ENCODE results near the gene APBA1. TPM values are rescaled to one million over a fixed set of nuclear protein-coding genes. Genes with fewer than 3 reads are reported as not detected.
"Not testable (repeated sequence)": the region's sequence is repeated elsewhere in the genome, so short reads cannot be mapped to it uniquely, and the experiment has no call there.

The APBA1 gene
- total RNA-seq, 2 experiments from 2014 or later = 0.79 to 3.6 TPM

DNA sequence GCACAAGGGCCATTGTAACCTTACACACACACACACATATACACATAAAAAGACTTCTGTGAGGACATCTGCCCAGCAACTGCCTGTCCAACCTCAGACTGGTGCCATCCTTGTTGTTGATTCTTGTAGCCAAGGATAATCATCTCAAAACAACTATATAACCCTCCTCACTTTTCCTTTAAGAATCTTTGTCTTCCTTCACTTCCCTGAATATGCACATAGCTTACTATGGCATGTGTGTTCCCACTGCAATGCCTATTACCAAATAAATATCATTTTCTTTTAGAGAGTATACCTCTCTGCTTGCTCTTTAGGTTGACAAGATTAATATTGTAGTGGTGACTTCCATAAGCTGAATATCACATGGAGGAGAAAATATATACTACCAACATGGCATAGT is 55.2 kb downstream of the APBA1 start:
- no peak for DNase-seq
- Mint-ChIP-seq H3K27ac (no peak overlapping the region), H3K36me3 (no peaks in the 10 kb centered on the region), H3K4me1 (no peaks in the 10 kb centered on the region), H3K4me3 (no peak overlapping the region), H3K27me3 (peaks cover 6% of the 10 kb centered on the region), H3K9me3 (ENCODE audit: low read depth) (peaks cover 2% of the 10 kb centered on the region)
- no peak for ATAC-seq
- CTCF ChIA-PET = interaction anchor here (0.6 kb wide), 1 partner anchor 195 kb away, joined by 3 read pairs; no protein-coding TSS in a partner anchor

DNA sequence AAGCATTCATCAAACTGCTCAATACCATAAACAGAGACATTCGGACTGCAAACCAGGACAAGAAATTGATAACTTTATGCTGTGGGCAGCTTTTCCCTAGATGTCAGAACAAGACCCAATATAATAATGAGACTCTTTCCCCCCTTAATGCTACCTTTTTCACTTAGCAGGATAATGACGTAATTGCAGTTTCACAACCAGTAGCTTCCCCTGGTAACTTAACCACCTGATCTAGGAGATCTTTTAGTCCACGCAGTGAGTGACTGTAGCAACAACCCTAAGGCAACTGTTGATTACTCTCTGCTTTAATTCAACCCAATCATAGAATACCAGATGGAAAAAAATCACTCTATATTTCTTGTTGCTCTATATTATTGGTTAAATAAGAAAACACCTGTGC is 56.3 kb downstream of the APBA1 start:
- ATAC-seq (no peak), DNase-seq (no peak)
- H3K4me3 Mint-ChIP-seq = no peak overlapping the region
- H3K9me3 Mint-ChIP-seq (ENCODE audit: low read depth) = peaks cover 2% of the 10 kb centered on the region
- no peak overlapping the region for H3K27ac Mint-ChIP-seq
- peaks cover 8% of the 10 kb centered on the region for H3K27me3 Mint-ChIP-seq
- CTCF ChIA-PET = no interaction called here
- no peaks in the 10 kb centered on the region for H3K4me1 Mint-ChIP-seq
- no peaks in the 10 kb centered on the region for H3K36me3 Mint-ChIP-seq

DNA sequence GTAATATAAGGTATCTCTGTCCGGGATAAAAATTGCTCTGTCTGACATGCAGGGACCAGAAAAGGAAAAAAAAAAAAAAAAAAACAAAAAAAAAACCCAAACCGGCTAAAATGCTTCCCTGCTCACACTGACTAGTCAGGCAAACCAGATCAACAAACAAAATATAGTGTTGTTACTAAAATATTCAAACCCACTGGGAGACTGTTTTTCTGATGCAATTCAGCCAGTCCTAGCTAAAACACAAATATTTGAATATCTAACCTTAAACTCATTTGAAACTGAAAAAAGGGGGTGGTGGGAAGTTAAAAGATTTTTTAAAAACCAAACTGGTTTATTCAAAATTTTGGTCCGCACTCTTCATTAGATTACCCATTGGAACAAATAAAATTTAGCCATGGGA is 61.0 kb downstream of the APBA1 start:
- H3K27me3 Mint-ChIP-seq = peaks cover 5% of the 10 kb centered on the region
- no peak overlapping the region for H3K27ac Mint-ChIP-seq
- H3K9me3 Mint-ChIP-seq (ENCODE audit: low read depth) = no peaks in the 10 kb centered on the region
- ATAC-seq (no peak), DNase-seq (no peak)
- CTCF ChIA-PET = no interaction called here
- H3K36me3 Mint-ChIP-seq = no peaks in the 10 kb centered on the region
- no peak overlapping the region for H3K4me3 Mint-ChIP-seq
- no peaks in the 10 kb centered on the region for H3K4me1 Mint-ChIP-seq

DNA sequence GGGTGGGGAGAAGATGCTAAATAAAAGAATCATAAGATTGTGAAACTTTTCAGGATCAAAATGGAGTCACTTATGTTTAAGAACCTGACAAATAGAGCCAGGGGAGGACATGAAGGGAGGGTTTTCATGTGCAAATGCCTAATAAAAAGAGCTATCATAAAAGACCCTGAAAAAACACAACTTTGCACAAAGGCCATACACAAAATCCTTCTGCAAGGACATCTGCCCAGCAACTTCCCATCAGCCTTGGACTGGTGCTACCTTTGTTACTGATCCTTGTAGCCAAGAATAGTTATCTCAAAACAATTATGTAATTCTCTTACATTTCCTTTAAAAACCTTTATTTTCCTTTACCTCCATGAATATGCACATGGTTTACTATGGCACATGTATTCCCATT is 63.0 kb downstream of the APBA1 start:
- no peaks in the 10 kb centered on the region for H3K36me3 Mint-ChIP-seq
- H3K9me3 Mint-ChIP-seq (ENCODE audit: low read depth) = no peaks in the 10 kb centered on the region
- ATAC-seq (no peak), DNase-seq (no peak)
- CTCF ChIA-PET = no interaction called here
- H3K4me3 Mint-ChIP-seq = no peak overlapping the region
- no peaks in the 10 kb centered on the region for H3K4me1 Mint-ChIP-seq
- H3K27me3 Mint-ChIP-seq = peaks cover 5% of the 10 kb centered on the region
- H3K27ac Mint-ChIP-seq = no peak overlapping the region

DNA sequence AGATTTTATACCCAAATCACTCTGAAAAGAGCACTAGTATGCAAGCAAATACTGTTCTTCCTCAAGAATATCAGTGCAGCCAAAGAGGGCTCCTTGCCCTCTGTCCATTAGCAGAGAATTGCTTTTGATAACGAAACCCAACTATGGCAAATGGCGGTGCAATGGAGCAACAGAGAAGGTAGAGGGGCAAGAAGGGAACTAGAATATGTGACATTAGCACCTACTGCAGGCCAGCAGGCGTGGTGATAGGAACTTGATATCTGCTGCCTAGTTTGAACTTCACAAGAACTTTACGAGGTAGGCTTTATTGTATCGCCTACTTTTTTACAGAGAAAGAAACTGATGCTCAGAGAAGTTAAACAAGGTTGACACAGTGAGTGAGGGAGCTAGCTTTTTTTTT is 66.1 kb downstream of the APBA1 start:
- Mint-ChIP-seq H3K4me3 (no peak overlapping the region), H3K4me1 (no peaks in the 10 kb centered on the region), H3K27ac (no peak overlapping the region), H3K27me3 (no peaks in the 10 kb centered on the region), H3K36me3 (no peaks in the 10 kb centered on the region), H3K9me3 (ENCODE audit: low read depth) (no peaks in the 10 kb centered on the region)
- no peak for DNase-seq
- no peak for ATAC-seq
- CTCF ChIA-PET = no interaction called here

DNA sequence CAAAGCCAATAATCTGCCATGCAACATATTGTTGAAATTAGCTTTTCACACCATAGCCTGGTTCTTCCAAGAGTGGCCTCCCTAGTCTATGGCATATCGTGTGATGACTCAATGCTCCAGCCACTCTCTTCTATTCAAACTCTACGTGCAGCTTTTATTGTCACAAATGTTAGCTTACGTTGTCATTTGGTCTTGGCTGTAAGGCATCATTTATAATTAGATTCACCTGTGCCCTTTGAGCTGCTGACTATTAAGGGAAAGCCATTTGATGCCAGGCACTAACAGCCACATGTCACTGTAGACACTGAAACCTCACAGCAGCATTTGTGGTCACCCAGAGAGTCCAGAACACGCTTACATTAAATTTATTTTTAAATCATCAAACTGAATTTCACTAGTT is 66.8 kb downstream of the APBA1 start:
- CTCF ChIA-PET = no interaction called here

DNA sequence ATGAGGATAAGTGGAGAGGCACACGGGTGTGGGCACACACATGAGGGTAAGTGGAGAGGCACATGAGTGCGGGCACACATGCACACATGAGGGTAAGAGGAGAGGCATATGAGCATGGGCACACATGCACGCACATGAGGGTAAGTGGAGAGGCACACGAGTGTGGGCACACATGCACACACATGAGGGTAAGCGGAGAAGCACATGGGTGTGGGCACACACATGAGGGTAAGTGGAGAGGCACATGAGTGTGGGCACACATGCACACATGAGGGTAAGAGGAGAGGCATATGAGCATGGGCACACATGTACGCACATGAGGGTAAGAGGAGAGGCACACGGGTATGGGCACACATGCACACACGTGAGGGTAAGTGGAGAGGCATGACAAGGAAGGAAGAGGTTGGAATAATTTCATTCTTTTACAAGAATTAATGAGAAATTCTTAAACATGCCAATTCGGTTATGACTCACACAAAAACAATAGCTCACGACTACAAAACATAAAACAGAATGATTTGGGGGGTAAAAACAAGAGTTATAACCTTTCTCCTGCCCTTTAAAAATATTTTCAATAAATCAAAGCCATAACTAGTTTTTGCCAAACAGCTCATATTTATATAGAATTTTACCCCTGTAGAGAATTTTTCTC is 67.5 kb downstream of the APBA1 start:
- ATAC-seq (no peak), DNase-seq (no peak)
- Mint-ChIP-seq H3K4me3 (no peak overlapping the region), H3K36me3 (no peaks in the 10 kb centered on the region), H3K4me1 (no peaks in the 10 kb centered on the region), H3K27me3 (peaks cover 5% of the 10 kb centered on the region), H3K27ac (no peak overlapping the region), H3K9me3 (ENCODE audit: low read depth) (no peaks in the 10 kb centered on the region)
- CTCF ChIA-PET = no interaction called here

More for the DNA sequence above, 66.8 kb downstream of the APBA1 start:
- H3K4me3 Mint-ChIP-seq = no peak overlapping the region
- ATAC-seq (no peak), DNase-seq (no peak)
- H3K36me3 Mint-ChIP-seq = no peaks in the 10 kb centered on the region
- H3K4me1 Mint-ChIP-seq = no peaks in the 10 kb centered on the region
- H3K9me3 Mint-ChIP-seq (ENCODE audit: low read depth) = no peaks in the 10 kb centered on the region
- no peaks in the 10 kb centered on the region for H3K27me3 Mint-ChIP-seq
- H3K27ac Mint-ChIP-seq = no peak overlapping the region

DNA sequence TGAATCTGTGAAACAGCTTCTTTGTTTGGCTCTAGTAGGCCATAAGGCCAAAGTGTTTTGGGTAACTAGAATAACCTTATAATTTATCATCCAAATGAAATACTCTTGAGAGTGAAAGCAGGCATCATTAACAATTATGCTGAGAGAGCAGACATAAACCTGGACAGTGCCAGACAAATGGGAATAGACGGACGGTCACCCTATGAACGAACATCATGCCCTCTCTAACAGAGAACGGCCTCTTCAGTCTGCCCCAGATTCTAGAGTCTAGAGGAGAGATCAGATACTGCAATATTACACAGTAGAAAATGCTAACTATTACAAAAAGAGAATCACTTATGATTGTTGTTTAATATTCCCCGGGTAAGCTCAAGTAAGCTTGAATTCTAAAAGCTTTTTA is 68.5 kb downstream of the APBA1 start:
- CTCF ChIA-PET = interaction anchor here (1.7 kb wide), 1 partner anchor 368 kb away, joined by 3 read pairs; no protein-coding TSS in a partner anchor

DNA sequence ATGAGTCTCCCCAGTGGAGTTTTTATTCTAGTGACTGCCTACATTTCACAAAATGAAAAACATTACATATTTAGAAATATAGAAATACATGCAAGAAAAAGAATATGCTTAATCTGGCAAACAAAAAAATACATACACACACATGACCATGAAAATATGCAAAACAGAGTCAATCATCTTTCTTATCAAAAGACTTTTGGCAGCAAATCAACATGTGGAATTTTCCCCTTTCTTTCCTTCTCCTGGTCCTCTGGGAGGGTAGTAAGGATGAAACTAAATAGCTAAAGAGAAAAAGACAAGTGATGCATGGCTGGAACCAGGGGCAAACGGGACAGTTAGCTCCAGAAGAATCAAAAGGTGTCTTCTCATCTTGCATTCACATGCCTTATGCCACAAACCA is 69.4 kb downstream of the APBA1 start:
- CTCF ChIA-PET = interaction anchor here (1.7 kb wide), 1 partner anchor 369 kb away, joined by 3 read pairs; no protein-coding TSS in a partner anchor
- H3K27ac Mint-ChIP-seq = no peak overlapping the region
- no peak for ATAC-seq
- H3K9me3 Mint-ChIP-seq (ENCODE audit: low read depth) = peaks cover 2% of the 10 kb centered on the region
- H3K27me3 Mint-ChIP-seq = peaks cover 5% of the 10 kb centered on the region
- H3K4me1 Mint-ChIP-seq = no peaks in the 10 kb centered on the region
- H3K4me3 Mint-ChIP-seq = no peak overlapping the region
- DNase-seq = no peak
- no peaks in the 10 kb centered on the region for H3K36me3 Mint-ChIP-seq

More for the DNA sequence above, 68.5 kb downstream of the APBA1 start:
- DNase-seq (no peak), ATAC-seq (no peak)
- Mint-ChIP-seq H3K9me3 (ENCODE audit: low read depth) (no peaks in the 10 kb centered on the region), H3K27ac (no peak overlapping the region), H3K4me1 (no peaks in the 10 kb centered on the region), H3K27me3 (peaks cover 5% of the 10 kb centered on the region), H3K36me3 (no peaks in the 10 kb centered on the region), H3K4me3 (no peak overlapping the region)

DNA sequence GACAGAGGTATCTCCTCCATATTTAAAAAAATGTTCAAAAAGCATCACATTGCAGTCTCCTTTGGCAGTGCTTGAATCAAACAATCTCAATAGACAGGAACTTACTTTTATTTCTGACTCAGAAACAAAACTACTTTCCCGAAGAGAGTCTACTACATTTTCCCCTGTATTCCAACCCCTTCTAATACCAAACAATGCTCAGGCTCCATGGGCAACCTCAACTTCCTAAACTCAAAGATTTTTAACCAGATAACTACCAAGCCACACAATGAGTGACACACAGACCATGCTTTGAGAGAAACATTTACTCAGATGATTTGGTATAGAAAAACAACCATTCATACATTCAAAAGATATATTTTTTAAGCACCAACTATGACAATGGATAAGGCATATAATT is 70.5 kb downstream of the APBA1 start:
- CTCF ChIA-PET = no interaction called here
- H3K36me3 Mint-ChIP-seq = no peaks in the 10 kb centered on the region

DNA sequence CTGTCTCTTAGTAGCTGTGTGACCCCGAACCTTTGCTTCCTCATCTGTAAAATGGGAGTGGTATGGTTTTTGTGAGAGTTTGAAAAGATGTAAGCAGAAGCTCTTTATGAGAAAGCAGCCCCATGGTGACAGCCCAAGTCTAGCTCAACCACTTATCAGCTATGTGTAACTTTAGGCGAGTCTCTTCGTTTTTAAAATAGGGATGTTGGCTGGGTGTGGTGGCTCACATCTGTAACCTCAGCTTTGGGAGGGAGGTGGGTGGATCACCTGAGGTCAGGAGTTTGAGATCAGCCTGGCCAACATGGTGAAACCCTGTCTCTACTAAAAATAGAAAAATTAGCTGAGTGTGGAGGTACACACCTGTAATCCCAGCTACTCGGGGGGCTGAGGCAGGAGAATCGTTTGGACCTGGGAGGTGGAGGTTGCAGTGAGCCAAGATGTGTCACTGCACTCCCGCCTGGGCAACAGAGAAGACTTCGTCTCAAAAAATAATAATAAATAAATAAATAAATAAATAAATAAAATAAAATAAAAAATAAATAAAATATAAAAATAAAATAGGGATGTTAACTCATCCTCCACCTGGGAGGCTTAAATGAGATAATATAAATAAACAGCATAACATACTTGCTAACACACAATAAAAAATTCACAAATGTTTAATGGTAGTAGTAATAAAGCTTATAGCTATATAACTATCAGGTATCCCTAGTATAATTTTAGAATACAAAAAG is 71.7 kb downstream of the APBA1 start:
- Mint-ChIP-seq H3K36me3 (no peaks in the 10 kb centered on the region), H3K9me3 (ENCODE audit: low read depth) (peaks cover 2% of the 10 kb centered on the region), H3K27me3 (peaks cover 5% of the 10 kb centered on the region), H3K27ac (no peak overlapping the region), H3K4me1 (peaks cover 3% of the 10 kb centered on the region), H3K4me3 (no peak overlapping the region)
- ATAC-seq (no peak), DNase-seq (no peak)
- CTCF ChIA-PET = no interaction called here

More for the DNA sequence above, 70.5 kb downstream of the APBA1 start:
- Mint-ChIP-seq H3K4me3 (no peak overlapping the region), H3K27ac (no peak overlapping the region), H3K4me1 (peaks cover 3% of the 10 kb centered on the region), H3K9me3 (ENCODE audit: low read depth) (peaks cover 2% of the 10 kb centered on the region), H3K27me3 (peaks cover 5% of the 10 kb centered on the region)
- no peak for DNase-seq
- no peak for ATAC-seq

DNA sequence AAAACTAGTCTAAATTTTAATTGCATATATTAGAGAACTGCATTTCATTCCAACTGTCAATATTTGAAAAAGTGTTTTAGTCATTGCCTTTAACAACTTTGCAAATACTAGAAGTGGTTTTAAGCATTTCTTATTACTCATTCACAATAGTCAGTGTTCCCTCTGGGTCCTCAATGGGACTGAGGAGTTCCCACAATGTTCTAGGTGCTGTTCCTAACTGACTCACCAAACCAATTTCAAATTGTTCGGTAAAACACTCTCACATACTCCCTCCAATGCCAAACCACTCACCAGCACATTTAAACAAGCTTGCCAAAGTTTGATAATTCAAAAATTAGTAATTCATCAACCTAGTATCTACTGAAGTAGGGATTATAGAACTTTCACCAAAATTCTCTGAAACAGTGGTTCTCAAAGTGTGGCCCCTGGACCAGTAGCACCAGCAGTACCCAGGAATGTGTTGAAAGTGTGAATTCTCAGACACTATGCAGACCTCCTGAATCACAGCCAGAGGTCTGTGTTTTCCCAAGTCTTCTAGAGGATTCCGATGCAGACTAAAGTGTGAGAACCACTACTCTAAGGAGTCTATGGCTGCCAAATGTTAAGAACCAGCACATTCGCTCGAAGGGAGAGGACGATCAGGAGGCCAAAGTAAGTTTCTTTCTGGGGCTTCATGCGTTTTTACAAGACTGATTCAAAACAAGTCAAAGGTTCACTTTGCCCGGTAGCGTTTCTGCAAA is 72.8 kb downstream of the APBA1 start:
- H3K4me3 Mint-ChIP-seq = no peak overlapping the region
- DNase-seq = no peak
- peaks cover 2% of the 10 kb centered on the region for H3K9me3 Mint-ChIP-seq (ENCODE audit: low read depth)
- ATAC-seq = no peak
- peaks cover 5% of the 10 kb centered on the region for H3K27me3 Mint-ChIP-seq
- peaks cover 3% of the 10 kb centered on the region for H3K4me1 Mint-ChIP-seq
- H3K27ac Mint-ChIP-seq = no peak overlapping the region
- CTCF ChIA-PET = no interaction called here
- no peaks in the 10 kb centered on the region for H3K36me3 Mint-ChIP-seq

DNA sequence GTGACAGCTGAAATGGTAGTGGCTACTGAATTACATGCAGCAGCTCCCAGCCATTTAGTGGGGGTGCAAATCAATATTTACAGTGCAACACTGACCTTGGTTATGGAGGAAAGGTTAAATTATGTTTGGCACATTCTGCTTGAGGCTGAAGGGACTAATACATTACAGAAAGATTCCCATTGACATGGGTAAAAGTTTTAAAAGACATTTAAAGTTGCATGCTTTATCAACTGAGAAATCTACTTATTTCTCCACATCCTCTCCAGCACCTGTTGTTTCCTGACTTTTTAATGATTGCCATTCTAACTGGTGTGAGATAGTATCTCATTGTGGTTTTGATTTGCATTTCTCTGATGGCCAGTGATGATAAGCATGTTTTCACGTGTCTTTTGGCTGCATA is 75.3 kb downstream of the APBA1 start:
- H3K4me3 Mint-ChIP-seq; DNase-seq; ATAC-seq; CTCF ChIA-PET; H3K27me3 Mint-ChIP-seq; H3K4me1 Mint-ChIP-seq; H3K36me3 Mint-ChIP-seq; H3K9me3 Mint-ChIP-seq (ENCODE audit: low read depth); H3K27ac Mint-ChIP-seq: not testable (repeated sequence)

DNA sequence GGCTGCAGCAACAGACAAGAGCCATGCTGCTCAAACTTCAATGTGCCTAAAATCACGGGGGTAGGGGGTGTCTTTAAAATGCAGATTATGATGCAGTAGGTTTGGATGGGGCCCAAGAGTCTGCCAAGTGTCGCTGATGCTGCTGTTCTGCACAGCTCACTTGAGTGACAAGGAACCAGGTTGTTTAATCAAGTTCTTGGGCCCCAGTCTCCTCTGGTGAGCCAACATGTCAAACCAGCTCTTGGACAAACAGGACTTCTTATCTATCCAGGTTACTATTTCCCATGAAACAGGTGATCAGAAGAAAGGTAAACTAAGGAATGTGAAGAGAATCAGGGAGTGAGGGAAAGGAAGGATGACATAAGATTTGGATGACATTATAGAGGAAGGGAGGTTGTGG is 78.0 kb downstream of the APBA1 start:
- peaks cover 3% of the 10 kb centered on the region for H3K4me1 Mint-ChIP-seq
- ATAC-seq (no peak), DNase-seq (no peak)
- H3K27ac Mint-ChIP-seq = no peak overlapping the region
- peaks cover 2% of the 10 kb centered on the region for H3K9me3 Mint-ChIP-seq (ENCODE audit: low read depth)
- no peak overlapping the region for H3K4me3 Mint-ChIP-seq
- peaks cover 4% of the 10 kb centered on the region for H3K27me3 Mint-ChIP-seq
- CTCF ChIA-PET = no interaction called here
- no peaks in the 10 kb centered on the region for H3K36me3 Mint-ChIP-seq

All from activated CD8-positive, alpha-beta memory T cell treated with anti-CD3 and anti-CD28 coated beads, Interleukin-2, amount 10 ng/mL, durations not matched to agents 7 days and 5 days (primary cell).